ENCODE results near the gene ZSCAN16. TPM values are rescaled to one million over a fixed set of nuclear protein-coding genes. Genes with fewer than 3 reads are reported as not detected.
"Not testable (repeated sequence)": the region's sequence is repeated elsewhere in the genome, so short reads cannot be mapped to it uniquely, and the experiment has no call there.

Gene ZSCAN16
- total RNA-seq = not detected

- Histone ChIP-seq H3K27ac (peak within 1 kb of the TSS; percentile 77 to 78), H3K9me3 (no peaks in the 10 kb centered on the region), H3K27me3 (no peaks in the 10 kb centered on the region), H3K36me3 (peaks cover 11 to 18% of the 10 kb centered on the region in 2 donors), H3K4me1 (peaks cover 3 to 9% of the 10 kb centered on the region in 2 donors), H3K4me3 (peak within 1 kb of the TSS; percentile 72 to 84)
- intact Hi-C loops (cut with DNase I) = loop anchor here (5.0 kb wide), 1 partner anchor 233 kb away; no protein-coding TSS in a partner anchor
- TF ChIP-seq CTCF (IDR thresholded peaks at IDR 0.05) = no peak
- DNase-seq (ENCODE audit: low spot score in 2 of 2) = peak in 1 of 2 donors; percentile 89
Measured at GRCh38 chr6:28124350-28124970, at the start of gene ZSCAN16. Gene ZSCAN16, plus strand, starts transcription at chr6:28124609. Its CDS starts 835 bp downstream, at chr6:28125444.

GRCh38 chr6:28078050-28078449 is 46.4 kb upstream of the ZSCAN16 start:
- intact Hi-C loops (cut with DNase I) = no loop called here
- TF ChIP-seq CTCF (IDR thresholded peaks at IDR 0.05) = no peak
- Histone ChIP-seq H3K27me3 (no peaks in the 10 kb centered on the region), H3K27ac (no peak overlapping the region), H3K9me3 (no peaks in the 10 kb centered on the region), H3K4me1 (peaks cover 0 to 7% of the 10 kb centered on the region in 2 donors), H3K4me3 (no peak overlapping the region), H3K36me3 (no peaks in the 10 kb centered on the region)
- no peak for DNase-seq (ENCODE audit: low spot score in 2 of 2)

- Histone ChIP-seq H3K36me3 (no peaks in the 10 kb centered on the region), H3K27me3 (no peaks in the 10 kb centered on the region), H3K27ac (no peak overlapping the region), H3K4me3 (no peak overlapping the region), H3K9me3 (no peaks in the 10 kb centered on the region), H3K4me1 (peaks cover 0 to 7% of the 10 kb centered on the region in 2 donors)
- intact Hi-C loops (cut with DNase I) = no loop called here
- no peak for DNase-seq (ENCODE audit: low spot score in 2 of 2)
- TF ChIP-seq CTCF (IDR thresholded peaks at IDR 0.05) = no peak
Measured at GRCh38 chr6:28078836-28079235, 45.6 kb upstream of the ZSCAN16 start.

- not testable (repeated sequence) for DNase-seq (ENCODE audit: low spot score in 2 of 2); H3K36me3 ChIP-seq; H3K4me1 ChIP-seq; H3K9me3 ChIP-seq; H3K27me3 ChIP-seq
- intact Hi-C loops (cut with DNase I) = loop anchor here (2.0 to 10.0 kb wide), 7 partner anchors 56 to 948 kb away; partner anchors contain the start of genes ZSCAN26 and ZSCAN31
- Histone ChIP-seq H3K27ac (peak within 1 kb of the TSS; percentile 83), H3K4me3 (peak within 1 kb of the TSS; percentile 56 to 72)
Measured at GRCh38 chr6:28080381-28080630, 44.1 kb upstream of the ZSCAN16 start, which contains the start of gene ZNF165. Gene ZNF165, plus strand, starts transcription at chr6:28080568. Its CDS starts 4,913 bp downstream, at chr6:28085481.

GRCh38 chr6:28080631-28081485 is 43.6 kb upstream of the ZSCAN16 start:
- Histone ChIP-seq H3K9me3 (no peaks in the 10 kb centered on the region), H3K27me3 (no peaks in the 10 kb centered on the region), H3K27ac (peak overlapping the region; percentile 83), H3K4me3 (peak overlapping the region; percentile 56 to 72), H3K4me1 (peaks cover 0 to 7% of the 10 kb centered on the region in 2 donors), H3K36me3 (peaks cover 0 to 3% of the 10 kb centered on the region in 2 donors)
- TF ChIP-seq CTCF (IDR thresholded peaks at IDR 0.05) = no peak
- intact Hi-C loops (cut with DNase I) = loop anchor here (1.0 to 10.0 kb wide), 8 partner anchors 23 to 949 kb away; partner anchors contain the start of genes ZSCAN26 and ZSCAN31
- DNase-seq (ENCODE audit: low spot score in 2 of 2) = peak; percentile 75 to 96

- H3K9me3 ChIP-seq = no peaks in the 10 kb centered on the region
- peaks cover 0 to 7% of the 10 kb centered on the region in 2 donors for H3K4me1 ChIP-seq
- peaks cover 0 to 3% of the 10 kb centered on the region in 2 donors for H3K36me3 ChIP-seq
- no peaks in the 10 kb centered on the region for H3K27me3 ChIP-seq
- peak overlapping the region; percentile 83 for H3K27ac ChIP-seq
- H3K4me3 ChIP-seq = peak overlapping the region; percentile 56 to 72
- no peak for TF ChIP-seq CTCF (IDR thresholded peaks at IDR 0.05)
- intact Hi-C loops (cut with DNase I) = loop anchor here (1.0 to 10.0 kb wide), 8 partner anchors 23 to 949 kb away; partner anchors contain the start of genes ZSCAN26 and ZSCAN31
- DNase-seq (ENCODE audit: low spot score in 2 of 2) = no peak
Measured at GRCh38 chr6:28081486-28081751, 43.0 kb upstream of the ZSCAN16 start.
